HUDEP-2 (cell line): ENCODE results near the gene MAP4K3.
"Not testable (repeated sequence)": the region's sequence is repeated elsewhere in the genome, so short reads cannot be mapped to it uniquely, and the experiment has no call there.

Source experiments
- DNase-seq, 76 experiments: peaks; one replicate each; lab custom pipeline; 2025; ENCODE audit not compliant: unreplicated experiment in 76 of 76; lab: John Stamatoyannopoulos, UW

MAP4K3 gene

GRCh38 chr2:39252888-39253518 lies 184.1 kb downstream of the MAP4K3 start:
- no peak for DNase-seq

- no peak for DNase-seq
Observed at GRCh38 chr2:39247512-39248043, 189.5 kb downstream of the MAP4K3 start.

GRCh38 chr2:39246382-39246980 lies 190.6 kb downstream of the MAP4K3 start:
- no peak for DNase-seq

- not testable (repeated sequence) for DNase-seq
Observed at GRCh38 chr2:39244963-39245625, 192.0 kb downstream of the MAP4K3 start.

GRCh38 chr2:39244241-39244862 lies 192.7 kb downstream of the MAP4K3 start:
- DNase-seq: not testable (repeated sequence)

GRCh38 chr2:39243469-39244123 lies 193.5 kb downstream of the MAP4K3 start, which contains the start of gene CDKL4:
TSS of gene CDKL4 (minus strand) at chr2:39243970.
- DNase-seq: peak in 26 of 76 experiments; percentile 2 to 37 (median 17)

GRCh38 chr2:39241588-39241987 lies 195.5 kb downstream of the MAP4K3 start:
- no peak for DNase-seq

GRCh38 chr2:39240758-39241157 lies 196.3 kb downstream of the MAP4K3 start:
- no peak for DNase-seq

GRCh38 chr2:39234754-39235153 lies 202.3 kb downstream of the MAP4K3 start:
- DNase-seq: no peak

- no peak for DNase-seq
Observed at GRCh38 chr2:39232141-39232540, 204.9 kb downstream of the MAP4K3 start.

GRCh38 chr2:39228413-39229209 lies 208.5 kb downstream of the MAP4K3 start:
- peak in 11 of 76 experiments; percentile 2 to 54 (median 23) for DNase-seq

- peak in 68 of 76 experiments; percentile 12 to 82 (median 60) for DNase-seq
Observed at GRCh38 chr2:39227628-39228412, 209.3 kb downstream of the MAP4K3 start.

- DNase-seq: no peak
Observed at GRCh38 chr2:39225567-39225966, 211.5 kb downstream of the MAP4K3 start.

- DNase-seq: no peak
Observed at GRCh38 chr2:39223909-39224308, 213.2 kb downstream of the MAP4K3 start.

- DNase-seq: no peak
Observed at GRCh38 chr2:39221459-39221858, 215.6 kb downstream of the MAP4K3 start.

- DNase-seq: no peak
Observed at GRCh38 chr2:39220136-39220535, 216.9 kb downstream of the MAP4K3 start.

GRCh38 chr2:39218391-39218790 lies 218.7 kb downstream of the MAP4K3 start:
- DNase-seq: no peak

GRCh38 chr2:39217192-39217550 lies 219.9 kb downstream of the MAP4K3 start:
- DNase-seq: no peak
